HEK293 (cell line): ENCODE data around the gene TTLL11.

Source experiments
- CTCF ChIA-PET: fragments of 350-600 bp; formaldehyde crosslinking; extraction: SDS; loops from one replicate; lab custom pipeline; 2021; ENCODE audit warnings: antibody characterized with exemption; lab: Yijun Ruan, JAX
- POLR2A ChIA-PET: fragments of 300-600 bp; formaldehyde crosslinking; extraction: SDS; loops from one replicate; lab custom pipeline; 2020; ENCODE audit warnings: antibody characterized with exemption, inconsistent platforms; lab: Yijun Ruan, JAX
- H3K27ac ChIP-seq: fragments of 200-500 bp; sonication (Bioruptor generic); 2 replicates; pipeline ENCODE4 v1.5.1; 2014; ENCODE audit warnings: low read depth, low read length, control low read depth, inconsistent platforms; ENCODE audit errors: extremely low read depth
- H3K36me3 ChIP-seq, 2 experiments: fragments of 200-500 bp in 1 of 2; sonication (Bioruptor generic) in 1 of 2; 1 replicate in 1 of 2; 2 replicates in 1 of 2; pipeline ENCODE4 v1.5.1; 2014 to 2017; ENCODE audit warnings: inconsistent platforms in 2 of 2, low read length in 2 of 2; ENCODE audit not compliant: control insufficient read depth in 2 of 2, insufficient read depth in 1 of 2
- H3K4me1 ChIP-seq: fragments of 200-500 bp; sonication (Bioruptor generic); 2 replicates; pipeline ENCODE4 v1.5.1; 2014; ENCODE audit warnings: mild to moderate bottlenecking, low read length, inconsistent platforms; ENCODE audit not compliant: control insufficient read depth, insufficient read depth
- H3K4me3 ChIP-seq: 2 replicates; pipeline ENCODE4 v1.5.1; 2011; ENCODE audit warnings: low read depth, mild to moderate bottlenecking, control low read depth, low read length, moderate library complexity
- H3K9me3 ChIP-seq: fragments of 200-500 bp; sonication (Bioruptor generic); 2 replicates; pipeline ENCODE4 v1.5.1; 2014; ENCODE audit warnings: low read depth, low read length, inconsistent platforms; ENCODE audit not compliant: control insufficient read depth, insufficient read depth
- EGR2 ChIP-seq: fragments of 450-650 bp; formaldehyde crosslinking; IDR thresholded peaks from 2 replicates; pipeline ENCODE4 v1.5.1; 2016; ENCODE audit warnings: low read depth, missing biosample characterization, missing genetic modification characterization
- KLF10 ChIP-seq: fragments of 450-650 bp; IDR thresholded peaks from 2 replicates; pipeline ENCODE4 v1.5.1; 2018; ENCODE audit warnings: missing biosample characterization, mild to moderate bottlenecking, missing genetic modification characterization
- KLF16 ChIP-seq: fragments of 450-650 bp; formaldehyde crosslinking; IDR thresholded peaks from 2 replicates; pipeline ENCODE4 v1.5.1; 2017; ENCODE audit warnings: missing biosample characterization, missing genetic modification characterization
- MEIS1 ChIP-seq: sonication (generic); formaldehyde crosslinking; IDR thresholded peaks from 2 replicates; pipeline ENCODE4 v1.8.1; 2022; ENCODE audit warnings: missing genetic modification reagents, mild to moderate bottlenecking, borderline replicate concordance
- OVOL3 ChIP-seq: fragments of 450-650 bp; formaldehyde crosslinking; IDR thresholded peaks from 2 replicates; pipeline ENCODE4 v1.5.1; 2016; ENCODE audit warnings: missing biosample characterization, missing genetic modification characterization
- REPIN1 ChIP-seq: fragments of 450-650 bp; formaldehyde crosslinking; IDR thresholded peaks from 2 replicates; pipeline ENCODE4 v1.5.1; 2017; ENCODE audit warnings: missing biosample characterization, missing genetic modification characterization, low read depth
- SP2 ChIP-seq: fragments of 450-650 bp; formaldehyde crosslinking; IDR thresholded peaks from 2 replicates; pipeline ENCODE4 v1.5.1; 2016; ENCODE audit warnings: missing biosample characterization, missing genetic modification characterization
- WT1 ChIP-seq: fragments of 450-650 bp; formaldehyde crosslinking; IDR thresholded peaks from 2 replicates; pipeline ENCODE4 v1.5.1; 2016; ENCODE audit warnings: missing biosample characterization, missing genetic modification characterization
- ZBTB20 ChIP-seq: fragments of 450-650 bp; formaldehyde crosslinking; IDR thresholded peaks from 2 replicates; pipeline ENCODE4 v1.5.1; 2016; ENCODE audit warnings: missing biosample characterization, missing genetic modification characterization
- ZNF10 ChIP-seq: fragments of 450-650 bp; formaldehyde crosslinking; IDR thresholded peaks from 2 replicates; pipeline ENCODE4 v1.5.1; 2017; ENCODE audit warnings: missing biosample characterization, missing genetic modification characterization
- ZNF175 ChIP-seq: fragments of 450-650 bp; formaldehyde crosslinking; IDR thresholded peaks from 2 replicates; pipeline ENCODE4 v1.5.1; 2016; ENCODE audit warnings: missing biosample characterization, missing genetic modification characterization
- ZNF24 ChIP-seq: fragments of 450-650 bp; formaldehyde crosslinking; IDR thresholded peaks from 2 replicates; pipeline ENCODE4 v1.5.1; 2016; ENCODE audit warnings: missing biosample characterization, missing genetic modification characterization
- ZNF248 ChIP-seq: fragments of 450-650 bp; formaldehyde crosslinking; IDR thresholded peaks from 2 replicates; pipeline ENCODE4 v1.5.1; 2017; ENCODE audit warnings: missing biosample characterization, missing genetic modification characterization
- ZNF274 ChIP-seq, 2 experiments: fragments of 200-500 bp in 1 of 2; fragments of 450-650 bp in 1 of 2; sonication (Bioruptor generic) in 1 of 2; formaldehyde crosslinking in 1 of 2; IDR thresholded peaks; 2 replicates each; pipeline versions ENCODE4 v1.5.1 to v1.6.1; 2014 to 2016; ENCODE audit warnings: borderline replicate concordance in 1 of 2, inconsistent platforms in 1 of 2, low read length in 1 of 2, missing biosample characterization in 1 of 2, missing genetic modification characterization in 1 of 2
- ZNF354C ChIP-seq: fragments of 450-650 bp; formaldehyde crosslinking; IDR thresholded peaks from 2 replicates; pipeline ENCODE4 v1.5.1; 2016; ENCODE audit warnings: missing biosample characterization, missing genetic modification characterization, low read depth, borderline replicate concordance
- ZNF626 ChIP-seq: fragments of 450-650 bp; sonication (Bioruptor Pico); formaldehyde crosslinking; IDR thresholded peaks from 2 replicates; pipeline ENCODE4 v1.5.1; 2018; ENCODE audit warnings: missing biosample characterization, missing genetic modification characterization, inconsistent platforms
- ZNF654 ChIP-seq: fragments of 450-650 bp; formaldehyde crosslinking; IDR thresholded peaks from 2 replicates; pipeline ENCODE4 v1.5.1; 2016; ENCODE audit warnings: low read depth, missing biosample characterization, missing genetic modification characterization
- ZNF830 ChIP-seq: fragments of 450-650 bp; IDR thresholded peaks from 2 replicates; pipeline ENCODE4 v1.5.0; 2018; ENCODE audit warnings: missing biosample characterization, missing genetic modification characterization, low read depth, mild to moderate bottlenecking, moderate library complexity
- ZXDB ChIP-seq: fragments of 450-650 bp; formaldehyde crosslinking; IDR thresholded peaks from 2 replicates; pipeline ENCODE4 v1.5.1; 2016; ENCODE audit warnings: missing biosample characterization, missing genetic modification characterization
- TF ChIP-seq, protein P1 (sequence below): fragments of 450-650 bp; formaldehyde crosslinking; IDR thresholded peaks from 2 replicates; pipeline ENCODE4 v1.5.1; 2016; ENCODE audit warnings: missing biosample characterization, missing genetic modification characterization, borderline replicate concordance
- TF ChIP-seq, protein P2 (sequence below): fragments of 450-650 bp; IDR thresholded peaks from 2 replicates; pipeline ENCODE4 v1.5.1; 2018; ENCODE audit warnings: missing biosample characterization, missing genetic modification characterization
- TF ChIP-seq, protein P3 (sequence below): fragments of 450-650 bp; formaldehyde crosslinking; IDR thresholded peaks from 2 replicates; pipeline ENCODE4 v1.5.1; 2016; ENCODE audit warnings: missing biosample characterization, missing genetic modification characterization

TTLL11 gene

DNA sequence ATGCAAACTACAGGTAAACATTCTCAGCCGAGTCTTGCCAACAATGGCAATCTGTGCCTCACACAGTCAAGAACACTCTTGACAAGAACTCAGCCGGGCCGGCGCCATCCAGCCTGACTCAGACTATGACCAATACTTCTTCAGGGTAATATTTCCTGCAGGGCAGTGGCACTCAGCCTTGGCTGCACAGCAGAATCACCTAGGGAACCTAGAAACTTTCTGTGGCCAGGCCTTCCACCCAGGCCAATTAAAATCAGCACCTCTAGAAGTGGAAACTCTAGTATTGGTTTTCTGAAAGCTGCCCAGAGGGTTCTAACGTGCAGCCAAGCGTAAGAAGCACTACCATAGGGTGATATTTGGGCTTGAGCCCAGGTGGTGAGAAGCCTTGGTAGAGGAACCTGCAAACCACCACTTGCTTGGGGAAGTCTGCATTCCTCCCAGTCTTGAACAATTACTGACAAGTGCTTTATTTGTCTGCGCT, 120.6 kb downstream of the TTLL11 start:
- Histone ChIP-seq H3K4me3 (no peak overlapping the region), H3K27ac (no peak overlapping the region), H3K36me3 (no peaks in the 10 kb centered on the region), H3K4me1 (no peaks in the 10 kb centered on the region), H3K9me3 (no peaks in the 10 kb centered on the region)
- CTCF ChIA-PET = no interaction called here
- TF ChIP-seq SP2 (tag by site-specific recombination) (no peak), ZNF354C (no peak), REPIN1 (tag by site-specific recombination) (no peak)
- TF ChIP-seq, protein P1, sequence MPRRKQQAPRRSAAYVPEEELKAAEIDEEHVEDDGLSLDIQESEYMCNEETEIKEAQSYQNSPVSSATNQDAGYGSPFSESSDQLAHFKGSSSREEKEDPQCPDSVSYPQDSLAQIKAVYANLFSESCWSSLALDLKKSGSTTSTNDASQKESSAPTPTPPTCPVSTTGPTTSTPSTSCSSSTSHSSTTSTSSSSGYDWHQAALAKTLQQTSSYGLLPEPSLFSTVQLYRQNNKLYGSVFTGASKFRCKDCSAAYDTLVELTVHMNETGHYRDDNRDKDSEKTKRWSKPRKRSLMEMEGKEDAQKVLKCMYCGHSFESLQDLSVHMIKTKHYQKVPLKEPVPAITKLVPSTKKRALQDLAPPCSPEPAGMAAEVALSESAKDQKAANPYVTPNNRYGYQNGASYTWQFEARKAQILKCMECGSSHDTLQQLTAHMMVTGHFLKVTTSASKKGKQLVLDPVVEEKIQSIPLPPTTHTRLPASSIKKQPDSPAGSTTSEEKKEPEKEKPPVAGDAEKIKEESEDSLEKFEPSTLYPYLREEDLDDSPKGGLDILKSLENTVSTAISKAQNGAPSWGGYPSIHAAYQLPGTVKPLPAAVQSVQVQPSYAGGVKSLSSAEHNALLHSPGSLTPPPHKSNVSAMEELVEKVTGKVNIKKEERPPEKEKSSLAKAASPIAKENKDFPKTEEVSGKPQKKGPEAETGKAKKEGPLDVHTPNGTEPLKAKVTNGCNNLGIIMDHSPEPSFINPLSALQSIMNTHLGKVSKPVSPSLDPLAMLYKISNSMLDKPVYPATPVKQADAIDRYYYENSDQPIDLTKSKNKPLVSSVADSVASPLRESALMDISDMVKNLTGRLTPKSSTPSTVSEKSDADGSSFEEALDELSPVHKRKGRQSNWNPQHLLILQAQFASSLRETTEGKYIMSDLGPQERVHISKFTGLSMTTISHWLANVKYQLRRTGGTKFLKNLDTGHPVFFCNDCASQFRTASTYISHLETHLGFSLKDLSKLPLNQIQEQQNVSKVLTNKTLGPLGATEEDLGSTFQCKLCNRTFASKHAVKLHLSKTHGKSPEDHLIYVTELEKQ (tag by site-specific recombination) = no peak
- POLR2A ChIA-PET = no interaction called here

DNA sequence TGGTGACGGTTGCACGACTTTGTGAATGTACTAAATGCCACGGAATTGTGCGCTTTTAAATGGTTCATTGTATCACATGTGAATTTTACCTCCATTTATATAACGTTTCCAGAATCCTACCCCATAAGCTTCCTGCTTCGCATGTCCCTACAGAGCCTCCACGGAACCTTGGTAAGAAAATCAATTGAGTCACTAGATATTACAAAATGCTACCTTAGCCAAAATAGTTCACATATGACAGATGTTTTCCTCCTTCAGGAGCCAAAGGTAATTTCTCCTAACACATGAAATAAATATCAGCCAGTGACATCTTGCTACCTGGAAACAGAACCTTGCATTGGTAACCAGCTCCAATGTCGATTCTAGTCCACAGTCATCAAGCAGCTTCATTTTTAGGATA, 125.1 kb downstream of the TTLL11 start:
- ChIA-PET POLR2A (no interaction called here), CTCF (interaction anchor here (1.5 to 1.7 kb wide), 2 partner anchors 9 to 281 kb away, joined by 4 read pairs; no protein-coding TSS in a partner anchor)
- TF ChIP-seq, protein P2, sequence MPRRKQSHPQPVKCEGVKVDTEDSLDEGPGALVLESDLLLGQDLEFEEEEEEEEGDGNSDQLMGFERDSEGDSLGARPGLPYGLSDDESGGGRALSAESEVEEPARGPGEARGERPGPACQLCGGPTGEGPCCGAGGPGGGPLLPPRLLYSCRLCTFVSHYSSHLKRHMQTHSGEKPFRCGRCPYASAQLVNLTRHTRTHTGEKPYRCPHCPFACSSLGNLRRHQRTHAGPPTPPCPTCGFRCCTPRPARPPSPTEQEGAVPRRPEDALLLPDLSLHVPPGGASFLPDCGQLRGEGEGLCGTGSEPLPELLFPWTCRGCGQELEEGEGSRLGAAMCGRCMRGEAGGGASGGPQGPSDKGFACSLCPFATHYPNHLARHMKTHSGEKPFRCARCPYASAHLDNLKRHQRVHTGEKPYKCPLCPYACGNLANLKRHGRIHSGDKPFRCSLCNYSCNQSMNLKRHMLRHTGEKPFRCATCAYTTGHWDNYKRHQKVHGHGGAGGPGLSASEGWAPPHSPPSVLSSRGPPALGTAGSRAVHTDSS (tag by site-specific recombination) = no peak
- no peaks in the 10 kb centered on the region for H3K4me1 ChIP-seq
- no peak overlapping the region for H3K27ac ChIP-seq
- no peaks in the 10 kb centered on the region for H3K9me3 ChIP-seq
- H3K4me3 ChIP-seq = no peak overlapping the region
- no peaks in the 10 kb centered on the region for H3K36me3 ChIP-seq

DNA sequence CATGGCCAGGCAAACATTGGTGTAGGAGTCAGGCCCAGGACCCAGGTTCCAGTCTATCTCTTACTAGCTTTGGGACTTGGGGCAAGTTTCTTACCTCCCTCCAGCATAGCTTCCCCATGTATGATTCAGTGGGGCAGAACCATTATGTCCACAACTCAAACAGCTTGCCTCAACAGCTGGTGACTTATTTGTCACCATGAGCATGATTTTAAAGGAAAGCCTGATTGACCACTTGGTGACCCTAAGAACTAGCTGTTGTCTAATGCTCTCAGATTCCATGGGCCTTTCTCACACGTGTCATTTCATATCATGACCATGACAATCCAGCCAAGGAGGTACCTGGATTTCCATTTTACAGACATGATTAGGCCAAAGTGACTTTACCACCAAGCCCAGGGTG, 126.4 kb downstream of the TTLL11 start:
- CTCF ChIA-PET = interaction anchor here (0.5 to 1.7 kb wide), 2 partner anchors 10 to 329 kb away, joined by 3 to 4 read pairs; no protein-coding TSS in a partner anchor
- Histone ChIP-seq H3K9me3 (no peaks in the 10 kb centered on the region), H3K4me3 (no peak overlapping the region), H3K27ac (no peak overlapping the region), H3K36me3 (no peaks in the 10 kb centered on the region), H3K4me1 (no peaks in the 10 kb centered on the region)
- POLR2A ChIA-PET = no interaction called here
- TF ChIP-seq ZNF274 (IDR thresholded peaks at IDR 0.05; ENCODE audit: low read length) (no peak), ZNF274 (tag by site-specific recombination; IDR thresholded peaks at IDR 0.05; ENCODE audit: borderline replicate concordance) (no peak), ZXDB (no peak), ZNF626 (tag by site-specific recombination) (no peak), ZNF24 (tag by site-specific recombination) (no peak), ZNF830 (no peak), ZNF10 (tag by site-specific recombination) (no peak), MEIS1 (CRISPR knock-in tag) (no peak), ZBTB20 (tag by site-specific recombination) (no peak), EGR2 (tag by site-specific recombination) (no peak), WT1 (tag by site-specific recombination) (no peak), ZNF175 (tag by site-specific recombination) (no peak), OVOL3 (tag by site-specific recombination) (no peak), ZNF654 (no peak), ZNF248 (no peak), KLF10 (no peak), KLF16 (tag by site-specific recombination) (no peak)
- TF ChIP-seq, protein P3, sequence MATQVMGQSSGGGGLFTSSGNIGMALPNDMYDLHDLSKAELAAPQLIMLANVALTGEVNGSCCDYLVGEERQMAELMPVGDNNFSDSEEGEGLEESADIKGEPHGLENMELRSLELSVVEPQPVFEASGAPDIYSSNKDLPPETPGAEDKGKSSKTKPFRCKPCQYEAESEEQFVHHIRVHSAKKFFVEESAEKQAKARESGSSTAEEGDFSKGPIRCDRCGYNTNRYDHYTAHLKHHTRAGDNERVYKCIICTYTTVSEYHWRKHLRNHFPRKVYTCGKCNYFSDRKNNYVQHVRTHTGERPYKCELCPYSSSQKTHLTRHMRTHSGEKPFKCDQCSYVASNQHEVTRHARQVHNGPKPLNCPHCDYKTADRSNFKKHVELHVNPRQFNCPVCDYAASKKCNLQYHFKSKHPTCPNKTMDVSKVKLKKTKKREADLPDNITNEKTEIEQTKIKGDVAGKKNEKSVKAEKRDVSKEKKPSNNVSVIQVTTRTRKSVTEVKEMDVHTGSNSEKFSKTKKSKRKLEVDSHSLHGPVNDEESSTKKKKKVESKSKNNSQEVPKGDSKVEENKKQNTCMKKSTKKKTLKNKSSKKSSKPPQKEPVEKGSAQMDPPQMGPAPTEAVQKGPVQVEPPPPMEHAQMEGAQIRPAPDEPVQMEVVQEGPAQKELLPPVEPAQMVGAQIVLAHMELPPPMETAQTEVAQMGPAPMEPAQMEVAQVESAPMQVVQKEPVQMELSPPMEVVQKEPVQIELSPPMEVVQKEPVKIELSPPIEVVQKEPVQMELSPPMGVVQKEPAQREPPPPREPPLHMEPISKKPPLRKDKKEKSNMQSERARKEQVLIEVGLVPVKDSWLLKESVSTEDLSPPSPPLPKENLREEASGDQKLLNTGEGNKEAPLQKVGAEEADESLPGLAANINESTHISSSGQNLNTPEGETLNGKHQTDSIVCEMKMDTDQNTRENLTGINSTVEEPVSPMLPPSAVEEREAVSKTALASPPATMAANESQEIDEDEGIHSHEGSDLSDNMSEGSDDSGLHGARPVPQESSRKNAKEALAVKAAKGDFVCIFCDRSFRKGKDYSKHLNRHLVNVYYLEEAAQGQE (tag by site-specific recombination) = no peak
